ENCODE results near the gene BMPR1A. TPM values are rescaled to one million over a fixed set of nuclear protein-coding genes. Genes with fewer than 3 reads are reported as not detected.
"Not testable (repeated sequence)": the region's sequence is repeated elsewhere in the genome, so short reads cannot be mapped to it uniquely, and the experiment has no call there.

Gene BMPR1A
- total and polyA plus RNA-seq, 2 donors = 36.6 to 128 TPM

DNA sequence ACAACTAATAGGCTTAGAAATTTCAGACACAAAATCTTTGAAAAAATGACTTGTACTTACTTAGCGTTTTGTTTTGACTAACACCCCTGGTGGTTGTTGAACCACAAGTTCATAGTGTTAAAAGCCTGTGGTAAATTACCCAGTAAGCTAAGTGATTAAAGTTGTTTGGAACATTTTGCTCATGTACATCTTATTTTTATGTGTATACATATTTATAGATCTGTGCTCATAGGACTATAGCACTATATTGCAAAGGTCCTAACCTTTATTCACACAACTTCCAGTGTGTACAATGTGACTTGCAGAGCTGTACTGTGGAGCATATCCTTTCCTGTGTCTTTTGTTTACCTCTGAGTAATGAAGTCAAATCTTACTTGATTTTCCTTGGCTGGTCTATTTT, 79.6 kb downstream of the BMPR1A start:
- H3K4me1 ChIP-seq (ENCODE audit: insufficient read depth) = no peaks in the 10 kb centered on the region

GRCh38 chr10:86837663-86838062, 81.2 kb downstream of the BMPR1A start:
- no peaks in the 10 kb centered on the region for H3K4me1 ChIP-seq (ENCODE audit: insufficient read depth)
- H3K27ac ChIP-seq (ENCODE audit: low read depth) = no peak overlapping the region
- no peak for DNase-seq (ENCODE audit: extremely low spot score)
- H3K4me3 ChIP-seq (ENCODE audit: low read depth, low read length) = no peak overlapping the region
- 80% methylated on average over 7 of the region's 7 CpGs for WGBS
- H3K36me3 ChIP-seq (ENCODE audit: insufficient read depth) = no peaks in the 10 kb centered on the region

More for the DNA sequence above, 79.6 kb downstream of the BMPR1A start:
- H3K27ac ChIP-seq (ENCODE audit: low read depth) = no peak overlapping the region
- 55% methylated on average over 1 of the region's 1 CpG for WGBS
- H3K4me3 ChIP-seq (ENCODE audit: low read depth, low read length) = no peak overlapping the region
- no peak for DNase-seq (ENCODE audit: extremely low spot score)
- no peaks in the 10 kb centered on the region for H3K36me3 ChIP-seq (ENCODE audit: insufficient read depth)

GRCh38 chr10:86840498-86840897, 84.1 kb downstream of the BMPR1A start:
- DNase-seq (ENCODE audit: extremely low spot score) = no peak
- H3K27ac ChIP-seq (ENCODE audit: low read depth) = no peak overlapping the region
- no peaks in the 10 kb centered on the region for H3K36me3 ChIP-seq (ENCODE audit: insufficient read depth)
- H3K4me1 ChIP-seq (ENCODE audit: insufficient read depth) = no peaks in the 10 kb centered on the region
- no peak overlapping the region for H3K4me3 ChIP-seq (ENCODE audit: low read depth, low read length)
- WGBS = 67% methylated on average over 4 of the region's 4 CpGs

DNA sequence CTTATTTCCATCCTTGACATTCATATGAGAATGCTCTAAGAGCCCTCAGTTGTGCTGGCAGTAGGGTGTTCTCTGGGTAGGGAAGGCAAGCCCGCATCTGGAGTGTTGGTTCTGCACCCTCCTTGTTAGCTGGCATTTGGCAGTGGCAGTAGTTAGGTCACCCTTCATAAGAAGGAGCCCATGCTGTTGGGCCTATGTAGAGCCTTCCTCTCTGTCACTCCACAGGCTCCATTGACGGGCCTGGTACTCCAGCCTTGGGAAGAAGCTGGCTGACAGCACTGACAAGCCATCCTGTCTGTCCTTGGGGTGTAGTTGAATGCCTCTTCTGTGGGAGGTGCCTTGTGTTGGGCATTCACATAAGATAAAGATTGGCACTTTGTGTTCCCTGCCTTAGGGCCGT, 89.7 kb downstream of the BMPR1A start:
- Histone ChIP-seq H3K27ac (ENCODE audit: low read depth) (no peak overlapping the region), H3K36me3 (ENCODE audit: insufficient read depth) (no peaks in the 10 kb centered on the region), H3K4me3 (ENCODE audit: low read depth, low read length) (no peak overlapping the region), H3K4me1 (ENCODE audit: insufficient read depth) (no peaks in the 10 kb centered on the region)
- WGBS = 93% methylated on average over 3 of the region's 3 CpGs
- no peak for DNase-seq (ENCODE audit: extremely low spot score)

DNA sequence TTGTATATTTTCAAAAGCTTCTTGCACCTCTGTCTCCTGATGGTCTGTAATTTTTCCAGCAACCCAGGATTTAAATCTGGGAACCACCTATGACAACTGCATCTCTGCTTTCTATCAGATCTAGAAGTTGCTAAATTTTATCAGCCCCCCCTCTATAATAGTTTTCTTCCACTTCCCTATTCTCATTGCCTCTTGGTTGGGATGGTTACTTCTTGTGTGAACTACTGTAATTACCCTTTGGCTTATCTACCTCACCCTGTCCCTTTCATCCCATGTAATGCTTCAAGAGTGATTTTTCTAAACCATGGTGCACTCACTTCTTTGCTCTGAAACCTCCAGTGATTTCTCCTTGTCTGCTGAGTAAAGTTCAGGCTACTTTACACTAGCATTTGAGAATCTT, 92.3 kb downstream of the BMPR1A start:
- Histone ChIP-seq H3K4me3 (ENCODE audit: low read depth, low read length) (no peak overlapping the region), H3K27ac (ENCODE audit: low read depth) (no peak overlapping the region), H3K4me1 (ENCODE audit: insufficient read depth) (no peaks in the 10 kb centered on the region), H3K36me3 (ENCODE audit: insufficient read depth) (no peaks in the 10 kb centered on the region)
- DNase-seq (ENCODE audit: extremely low spot score) = no peak

- Histone ChIP-seq H3K4me1 (ENCODE audit: insufficient read depth) (no peaks in the 10 kb centered on the region), H3K27ac (ENCODE audit: low read depth) (no peak overlapping the region), H3K4me3 (ENCODE audit: low read depth, low read length) (no peak overlapping the region), H3K36me3 (ENCODE audit: insufficient read depth) (no peaks in the 10 kb centered on the region)
- no peak for DNase-seq (ENCODE audit: extremely low spot score)
- WGBS = 78% methylated on average over 4 of the region's 4 CpGs
Measured at GRCh38 chr10:86849181-86849894, 92.9 kb downstream of the BMPR1A start.

DNA sequence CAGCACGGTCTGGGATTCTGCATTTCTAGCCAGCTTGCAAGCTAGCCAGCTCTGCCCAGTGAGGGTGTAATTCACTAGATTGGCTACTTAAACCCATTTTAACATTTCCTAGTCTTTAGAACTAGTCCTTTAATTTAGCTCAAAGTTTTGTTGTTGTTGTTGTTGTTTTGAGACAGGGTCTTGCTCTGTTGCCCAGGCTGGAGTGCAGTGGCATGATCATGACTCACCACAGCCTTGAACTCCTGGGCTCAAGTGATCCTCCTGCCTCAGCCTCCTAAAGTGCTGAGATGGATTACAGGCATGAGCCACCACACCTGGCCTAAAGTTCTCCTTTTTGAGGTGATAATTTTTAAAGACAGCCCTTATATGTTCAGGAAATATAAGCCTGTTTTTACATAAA, 94.1 kb downstream of the BMPR1A start:
- no peaks in the 10 kb centered on the region for H3K36me3 ChIP-seq (ENCODE audit: insufficient read depth)
- WGBS = 97% methylated on average over 1 of the region's 1 CpG
- no peak overlapping the region for H3K4me3 ChIP-seq (ENCODE audit: low read depth, low read length)
- no peaks in the 10 kb centered on the region for H3K4me1 ChIP-seq (ENCODE audit: insufficient read depth)
- no peak for DNase-seq (ENCODE audit: extremely low spot score)
- no peak overlapping the region for H3K27ac ChIP-seq (ENCODE audit: low read depth)

DNA sequence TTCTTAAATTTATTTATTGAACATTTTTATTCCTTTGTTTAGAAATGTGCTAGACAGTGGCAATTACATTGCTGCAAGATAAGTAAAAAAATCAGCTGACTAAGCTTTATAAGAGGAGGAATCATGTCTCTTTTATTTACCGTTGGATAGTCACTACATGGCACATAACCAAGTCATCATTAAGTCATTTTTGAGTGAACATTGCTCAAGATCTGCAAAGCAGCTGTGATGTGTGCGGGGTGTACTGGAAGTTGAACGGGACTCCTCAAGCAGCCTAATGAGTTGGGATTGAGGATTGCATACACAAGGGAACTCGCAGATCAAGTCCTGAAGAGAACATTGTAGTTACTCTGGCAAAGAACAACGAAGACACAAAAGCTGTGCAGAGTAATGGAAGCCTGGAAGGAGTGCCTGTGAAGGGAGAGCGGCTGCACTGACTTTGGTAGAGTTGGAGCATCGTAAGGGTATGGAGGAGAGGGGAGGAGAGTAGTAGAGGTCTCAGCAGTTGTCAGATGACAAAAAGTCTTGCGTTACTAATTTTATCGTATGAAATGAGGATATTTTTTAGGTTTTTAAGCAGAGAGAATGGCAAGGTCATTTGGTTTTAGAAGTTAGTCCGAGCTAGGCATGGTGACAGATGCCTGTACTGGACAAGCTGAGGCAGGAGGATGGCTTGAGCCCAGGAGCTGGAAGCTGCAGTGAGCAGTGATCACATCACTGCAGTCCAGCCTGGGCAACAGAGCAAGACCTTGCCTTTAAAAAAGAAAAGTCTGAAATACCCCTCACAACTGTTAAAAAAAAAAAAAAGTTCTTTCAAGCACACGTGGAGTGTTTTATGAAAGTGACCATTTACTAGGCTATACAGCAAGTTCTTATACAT, 95.1 kb downstream of the BMPR1A start:
- DNase-seq (ENCODE audit: extremely low spot score) = no peak
- Histone ChIP-seq H3K4me3 (ENCODE audit: low read depth, low read length) (no peak overlapping the region), H3K27ac (ENCODE audit: low read depth) (no peak overlapping the region), H3K4me1 (ENCODE audit: insufficient read depth) (no peaks in the 10 kb centered on the region), H3K36me3 (ENCODE audit: insufficient read depth) (no peaks in the 10 kb centered on the region)
- WGBS = 86% methylated on average over 11 of the region's 11 CpGs

DNA sequence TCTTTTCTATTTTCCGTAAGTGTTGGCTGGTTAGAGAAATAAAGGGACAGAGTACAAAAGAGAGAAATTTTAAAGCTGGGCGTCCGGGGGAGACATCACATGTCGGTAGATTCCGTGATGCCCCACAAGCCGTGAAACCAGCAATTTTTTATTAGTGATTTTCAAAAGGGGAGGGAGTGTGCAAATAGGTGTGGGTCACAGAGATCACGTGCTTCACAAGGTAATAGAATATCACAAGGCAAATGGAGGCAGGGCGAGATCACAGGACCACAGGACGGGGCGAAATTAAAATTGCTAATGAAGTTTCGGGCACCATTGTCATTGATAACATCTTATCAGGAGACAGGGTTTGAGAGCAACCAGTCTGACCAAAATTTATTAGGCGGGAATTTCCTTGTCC, 97.2 kb downstream of the BMPR1A start:
- WGBS = 96% methylated on average over 12 of the region's 12 CpGs

DNA sequence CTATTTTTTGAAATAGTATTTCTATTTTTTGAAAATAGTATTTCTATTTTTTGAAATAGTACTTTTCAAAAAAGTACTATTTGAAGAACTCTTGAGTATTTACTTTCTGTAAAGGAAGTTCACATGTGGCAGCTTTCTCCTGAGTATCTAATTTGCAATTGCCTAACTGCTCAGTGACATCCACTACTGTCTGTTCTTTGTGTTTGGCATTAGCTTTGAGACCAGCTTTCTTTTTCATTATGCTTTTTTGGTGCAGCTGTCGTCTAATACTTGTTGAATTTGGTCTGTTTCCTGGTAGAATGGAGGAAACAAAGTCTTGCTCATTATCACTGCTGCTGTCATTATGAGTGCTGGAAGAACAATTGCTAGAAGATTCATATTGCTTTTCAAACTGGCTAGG, 99.1 kb downstream of the BMPR1A start:
- no peak overlapping the region for H3K4me3 ChIP-seq (ENCODE audit: low read depth, low read length)
- no peak for DNase-seq (ENCODE audit: extremely low spot score)
- no peak overlapping the region for H3K27ac ChIP-seq (ENCODE audit: low read depth)
- WGBS = 66% methylated on average over 1 of the region's 1 CpG
- no peaks in the 10 kb centered on the region for H3K36me3 ChIP-seq (ENCODE audit: insufficient read depth)
- H3K4me1 ChIP-seq (ENCODE audit: insufficient read depth) = no peaks in the 10 kb centered on the region

More for the DNA sequence above, 97.2 kb downstream of the BMPR1A start:
- not testable (repeated sequence) for H3K36me3 ChIP-seq (ENCODE audit: insufficient read depth); H3K4me1 ChIP-seq (ENCODE audit: insufficient read depth); H3K27ac ChIP-seq (ENCODE audit: low read depth); DNase-seq (ENCODE audit: extremely low spot score); H3K4me3 ChIP-seq (ENCODE audit: low read depth, low read length)

GRCh38 chr10:86856156-86856555, 99.7 kb downstream of the BMPR1A start:
- 89% methylated on average over 7 of the region's 7 CpGs for WGBS

GRCh38 chr10:86857128-86857721, 100.8 kb downstream of the BMPR1A start:
- H3K4me3 ChIP-seq (ENCODE audit: low read depth, low read length) = no peak overlapping the region
- H3K27ac ChIP-seq (ENCODE audit: low read depth) = no peak overlapping the region
- H3K36me3 ChIP-seq (ENCODE audit: insufficient read depth) = no peaks in the 10 kb centered on the region
- DNase-seq (ENCODE audit: extremely low spot score) = no peak
- no peaks in the 10 kb centered on the region for H3K4me1 ChIP-seq (ENCODE audit: insufficient read depth)
- 49% methylated on average over 3 of the region's 3 CpGs for WGBS

More at GRCh38 chr10:86856156-86856555, 99.7 kb downstream of the BMPR1A start:
- H3K36me3 ChIP-seq (ENCODE audit: insufficient read depth) = no peaks in the 10 kb centered on the region
- no peak overlapping the region for H3K4me3 ChIP-seq (ENCODE audit: low read depth, low read length)
- no peak overlapping the region for H3K27ac ChIP-seq (ENCODE audit: low read depth)
- no peaks in the 10 kb centered on the region for H3K4me1 ChIP-seq (ENCODE audit: insufficient read depth)
- no peak for DNase-seq (ENCODE audit: extremely low spot score)

DNA sequence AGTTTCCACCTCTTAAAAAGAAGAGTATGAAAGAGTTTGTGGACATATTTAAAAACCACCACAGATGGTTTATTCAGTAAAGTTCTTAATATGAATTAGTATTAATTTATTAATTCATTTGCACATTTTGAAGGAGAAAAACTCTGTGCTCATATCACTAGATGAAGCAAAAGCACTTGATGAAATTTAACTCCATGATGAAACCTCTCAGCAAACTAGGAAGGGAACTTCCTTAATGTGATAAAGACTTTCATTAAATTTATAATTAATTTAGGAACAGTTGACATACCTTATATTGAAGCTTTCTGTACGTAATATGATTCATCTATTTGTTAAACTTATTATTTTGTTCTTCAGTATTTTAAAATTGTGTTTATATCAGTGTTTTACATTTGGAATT, 101.6 kb downstream of the BMPR1A start:
- H3K36me3 ChIP-seq (ENCODE audit: insufficient read depth) = no peaks in the 10 kb centered on the region
- H3K4me1 ChIP-seq (ENCODE audit: insufficient read depth) = no peaks in the 10 kb centered on the region
- H3K4me3 ChIP-seq (ENCODE audit: low read depth, low read length) = no peak overlapping the region
- H3K27ac ChIP-seq (ENCODE audit: low read depth) = no peak overlapping the region
- DNase-seq (ENCODE audit: extremely low spot score) = no peak
- 94% methylated on average over 1 of the region's 1 CpG for WGBS

DNA sequence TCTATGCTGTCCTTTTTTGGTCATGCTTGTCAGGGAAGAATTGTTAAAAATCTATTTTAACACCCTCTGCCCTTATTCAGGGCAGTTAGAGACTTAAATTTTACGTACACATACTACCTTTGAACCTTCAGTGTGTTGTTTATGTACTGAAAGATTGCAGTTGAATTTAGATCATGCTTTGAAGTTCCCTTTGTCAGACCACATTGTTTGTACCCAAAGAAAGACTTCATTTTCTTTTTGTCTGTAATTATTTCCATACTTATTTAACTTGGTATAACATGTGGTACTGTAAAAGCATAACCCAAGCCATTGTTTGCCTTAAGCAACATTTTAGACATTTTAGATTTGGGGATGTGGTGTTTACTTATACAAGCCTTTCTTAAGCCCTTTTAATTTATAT, 104.9 kb downstream of the BMPR1A start:
- WGBS = 95% methylated on average over 1 of the region's 1 CpG
- H3K4me1 ChIP-seq (ENCODE audit: insufficient read depth) = no peaks in the 10 kb centered on the region
- no peak for DNase-seq (ENCODE audit: extremely low spot score)
- H3K36me3 ChIP-seq (ENCODE audit: insufficient read depth) = no peaks in the 10 kb centered on the region
- no peak overlapping the region for H3K4me3 ChIP-seq (ENCODE audit: low read depth, low read length)
- H3K27ac ChIP-seq (ENCODE audit: low read depth) = no peak overlapping the region
